Measurements from ENCODE around the gene ISYNA1.

Gene ISYNA1

DNA sequence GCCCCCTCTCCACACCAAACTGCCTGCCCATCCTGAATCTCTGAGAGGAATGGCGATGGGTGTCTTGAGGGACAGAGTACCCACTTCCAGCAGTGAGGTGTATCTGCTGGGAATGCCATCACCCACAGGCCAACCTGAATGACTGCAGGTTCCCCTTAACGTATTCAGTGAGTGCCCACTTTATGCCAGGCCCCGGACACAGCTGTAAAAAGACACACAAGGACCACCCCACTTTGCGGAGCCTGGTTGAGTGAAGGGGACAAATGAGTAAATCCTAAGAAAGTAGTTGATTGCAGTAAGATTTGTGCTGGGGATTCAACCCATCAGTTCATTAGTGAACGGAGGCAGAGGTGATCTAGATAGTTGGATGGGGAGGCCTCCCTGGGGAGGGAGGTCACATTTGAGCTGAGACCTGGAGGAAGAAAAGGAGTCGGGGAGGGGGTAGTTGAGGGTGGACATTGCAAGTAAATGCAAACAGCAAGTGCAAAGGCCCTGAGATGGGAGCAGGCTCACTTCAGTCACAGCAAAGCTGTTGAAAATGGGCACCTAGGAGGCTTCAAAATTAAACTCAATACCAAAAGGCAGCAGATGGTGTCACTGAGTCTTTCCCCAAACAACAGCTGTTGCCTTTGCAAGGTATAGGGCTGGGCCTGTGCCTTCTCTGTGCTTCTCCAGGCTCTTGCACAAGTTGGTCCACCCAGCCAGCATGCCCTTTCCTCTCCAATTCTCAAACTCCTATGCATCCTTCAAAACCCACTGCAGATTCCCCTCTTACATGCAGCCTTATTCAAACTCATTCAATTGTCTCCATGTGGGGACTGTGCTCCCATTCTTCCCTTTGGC is 47.6 kb downstream of the ISYNA1 start:
- peak; percentile 67 for DNase-seq

DNA sequence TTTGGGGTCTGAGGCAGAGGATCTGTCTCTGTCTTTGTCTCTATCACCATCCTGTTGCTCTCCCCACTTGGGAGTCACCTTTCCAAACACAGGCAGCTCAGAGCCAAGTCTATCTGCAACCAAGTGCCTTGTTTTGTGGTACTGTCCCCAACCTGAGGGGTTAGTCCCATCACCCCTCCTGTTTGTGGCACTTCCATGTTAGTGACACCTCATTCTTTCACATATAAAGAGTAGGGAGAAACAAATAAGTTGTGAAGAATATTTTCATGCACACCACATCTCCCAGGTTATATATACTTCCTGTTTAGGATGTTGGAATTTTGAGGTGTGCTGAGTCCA is 48.2 kb downstream of the ISYNA1 start:
- no peak for DNase-seq

DNA sequence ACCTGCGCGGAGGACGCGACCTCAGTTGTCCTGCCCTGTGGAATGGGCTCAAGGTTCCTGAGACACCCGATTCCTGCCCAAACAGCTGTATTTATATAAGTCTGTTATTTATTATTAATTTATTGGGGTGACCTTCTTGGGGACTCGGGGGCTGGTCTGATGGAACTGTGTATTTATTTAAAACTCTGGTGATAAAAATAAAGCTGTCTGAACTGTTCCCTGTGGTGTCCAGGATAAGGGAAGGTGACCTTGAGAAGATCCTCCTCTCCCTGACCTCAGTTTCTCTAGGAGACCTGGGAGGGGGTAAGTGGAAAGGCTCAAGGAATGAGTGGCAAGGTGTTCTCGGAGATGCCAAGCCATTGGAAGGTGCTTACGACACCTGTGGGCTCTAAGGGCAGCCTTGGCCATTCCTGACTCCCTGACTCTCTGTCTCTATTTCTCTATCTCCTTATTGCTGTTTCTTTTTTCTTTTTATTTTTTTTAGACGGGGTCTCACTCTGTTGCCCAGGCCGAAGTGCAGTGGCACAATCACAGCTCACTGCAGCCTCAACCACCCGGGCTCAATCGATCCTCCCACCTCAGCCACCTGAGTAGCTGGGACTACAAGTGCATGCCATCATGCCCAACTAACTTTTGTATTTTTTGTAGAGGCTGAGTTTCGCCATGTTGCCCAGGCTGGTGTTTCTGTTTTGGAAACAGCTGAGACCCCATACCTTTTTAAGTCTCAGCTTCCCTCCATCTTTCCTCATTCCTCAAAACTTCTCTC is 48.8 kb downstream of the ISYNA1 start:
- DNase-seq: no peak

DNA sequence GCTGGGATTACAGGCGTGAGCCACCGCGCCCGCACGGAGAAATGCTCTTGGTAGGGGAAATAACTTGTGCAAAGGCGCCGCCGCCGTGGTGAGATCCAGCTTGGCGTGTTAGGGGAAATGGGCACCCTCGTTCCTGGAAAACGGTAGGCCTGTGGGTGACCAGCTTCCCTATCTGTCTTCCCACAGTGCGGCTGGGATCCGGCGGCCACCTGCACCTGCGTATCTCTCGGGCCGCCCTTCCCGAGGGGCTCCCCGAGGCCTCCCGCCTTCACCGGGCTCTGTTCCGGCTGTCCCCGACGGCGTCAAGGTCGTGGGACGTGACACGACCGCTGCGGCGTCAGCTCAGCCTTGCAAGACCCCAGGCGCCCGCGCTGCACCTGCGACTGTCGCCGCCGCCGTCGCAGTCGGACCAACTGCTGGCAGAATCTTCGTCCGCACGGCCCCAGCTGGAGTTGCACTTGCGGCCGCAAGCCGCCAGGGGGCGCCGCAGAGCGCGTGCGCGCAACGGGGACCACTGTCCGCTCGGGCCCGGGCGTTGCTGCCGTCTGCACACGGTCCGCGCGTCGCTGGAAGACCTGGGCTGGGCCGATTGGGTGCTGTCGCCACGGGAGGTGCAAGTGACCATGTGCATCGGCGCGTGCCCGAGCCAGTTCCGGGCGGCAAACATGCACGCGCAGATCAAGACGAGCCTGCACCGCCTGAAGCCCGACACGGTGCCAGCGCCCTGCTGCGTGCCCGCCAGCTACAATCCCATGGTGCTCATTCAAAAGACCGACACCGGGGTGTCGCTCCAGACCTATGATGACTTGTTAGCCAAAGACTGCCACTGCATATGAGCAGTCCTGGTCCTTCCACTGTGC is 49.6 kb downstream of the ISYNA1 start:
- DNase-seq: peak; percentile 88

DNA sequence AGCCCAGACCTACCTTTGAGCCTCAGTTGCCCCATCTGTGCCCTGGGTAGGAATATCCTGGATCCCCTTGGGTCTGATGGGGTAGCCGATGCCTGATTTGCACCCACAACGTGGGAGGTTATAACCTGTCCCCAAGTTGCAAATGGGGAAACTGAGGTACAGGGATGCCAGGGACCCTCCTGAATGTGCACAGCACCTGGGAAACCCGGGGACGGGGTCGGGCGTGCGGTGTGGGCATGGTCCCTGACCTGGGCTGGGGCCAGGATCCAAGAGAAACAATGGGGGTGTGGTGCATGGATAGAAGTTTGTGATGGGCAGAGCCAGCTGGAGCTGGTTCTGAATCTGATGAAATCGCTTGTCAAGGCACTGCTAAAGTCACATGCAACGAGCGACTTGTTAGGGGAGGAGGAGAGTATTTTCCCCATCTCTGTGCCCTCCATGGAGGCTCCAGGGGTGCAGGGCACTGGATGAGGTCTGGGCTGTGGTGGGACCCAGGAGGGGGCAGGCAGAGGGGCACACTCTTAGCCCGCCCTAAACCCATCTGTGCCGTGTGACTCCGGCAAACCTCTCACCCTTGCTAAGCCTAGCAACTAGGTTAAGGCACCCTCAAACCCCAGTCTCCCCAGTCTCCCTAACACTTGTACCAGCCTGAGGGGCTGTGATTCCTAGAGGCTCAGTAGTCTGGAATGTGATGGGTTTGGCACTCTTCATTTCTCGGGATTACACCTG is 51.2 kb downstream of the ISYNA1 start:
- DNase-seq: peak; percentile 46

DNA sequence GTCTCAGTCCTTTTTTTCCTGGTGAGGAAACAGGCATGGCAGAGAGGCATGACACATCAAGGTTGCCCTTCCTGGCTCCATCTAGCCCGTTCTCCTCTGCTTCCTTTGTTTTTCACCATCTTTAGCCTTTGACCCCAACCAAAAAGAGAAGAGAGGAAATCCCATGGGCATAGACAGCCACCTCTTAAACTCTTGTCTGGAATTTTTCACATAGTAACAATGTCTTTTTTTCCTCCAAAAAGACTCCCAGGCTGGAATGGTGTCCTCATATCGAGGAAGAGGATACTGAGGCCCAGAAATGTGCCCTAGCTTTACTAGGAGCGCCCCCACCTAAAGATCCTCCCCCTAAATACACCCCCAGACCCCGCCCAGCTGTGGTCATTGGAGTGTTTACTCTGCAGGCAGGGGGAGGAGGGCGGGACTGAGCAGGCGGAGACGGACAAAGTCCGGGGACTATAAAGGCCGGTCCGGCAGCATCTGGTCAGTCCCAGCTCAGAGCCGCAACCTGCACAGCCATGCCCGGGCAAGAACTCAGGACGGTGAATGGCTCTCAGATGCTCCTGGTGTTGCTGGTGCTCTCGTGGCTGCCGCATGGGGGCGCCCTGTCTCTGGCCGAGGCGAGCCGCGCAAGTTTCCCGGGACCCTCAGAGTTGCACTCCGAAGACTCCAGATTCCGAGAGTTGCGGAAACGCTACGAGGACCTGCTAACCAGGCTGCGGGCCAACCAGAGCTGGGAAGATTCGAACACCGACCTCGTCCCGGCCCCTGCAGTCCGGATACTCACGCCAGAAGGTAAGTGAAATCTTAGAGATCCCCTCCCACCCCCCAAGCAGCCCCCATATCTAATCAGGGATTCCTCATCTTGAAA is 52.0 kb downstream of the ISYNA1 start, which contains the start of gene GDF15:
TSS of gene GDF15 (plus strand) at position 484 of the 868 bp plus-strand sequence. CDS start at position 516, 32 bp downstream.
- peak; percentile 87 for DNase-seq

DNA sequence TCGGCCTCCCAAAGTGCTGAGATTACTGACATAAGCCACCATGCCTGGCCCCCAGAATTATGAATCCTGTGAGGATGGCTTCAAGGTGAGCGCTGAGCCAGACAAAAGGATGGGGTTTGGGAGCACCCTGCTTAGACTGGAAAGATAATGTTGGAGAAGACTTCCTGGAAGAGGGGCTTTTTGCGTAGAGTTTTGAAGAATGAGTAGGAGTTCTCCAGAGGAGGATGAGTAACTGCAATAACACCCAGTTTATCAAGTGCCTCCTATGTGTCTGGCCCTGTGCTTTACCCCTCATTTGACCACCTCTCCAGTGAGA is 52.6 kb downstream of the ISYNA1 start:
- no peak for DNase-seq

DNA sequence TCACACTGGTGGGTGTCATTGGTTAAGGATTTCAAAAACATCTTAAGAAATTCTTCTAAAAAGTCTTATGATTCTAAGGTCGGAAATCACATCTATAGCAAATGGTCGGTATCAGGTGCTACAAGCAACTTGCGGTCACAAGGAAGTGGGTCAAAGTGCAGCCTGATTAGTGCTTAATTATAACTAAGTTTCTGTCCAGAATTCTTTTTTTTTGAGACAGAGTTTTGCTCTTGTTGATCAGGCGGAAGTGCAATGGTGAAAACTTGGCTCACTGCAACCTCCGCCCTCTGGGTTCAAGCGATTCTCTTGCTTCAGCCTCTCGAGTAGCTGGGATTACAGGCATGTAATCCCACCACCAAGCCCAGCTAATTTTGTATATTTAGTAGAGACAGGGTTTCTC is 53.2 kb downstream of the ISYNA1 start:
- DNase-seq: no peak
